Mammary epithelial cell (primary cell): ENCODE data around the gene BDNF.

Source experiments
- CTCF ChIP-seq, 2 donors: IDR thresholded peaks in 1 of 2; conservative IDR thresholded peaks in 1 of 2; 2 replicates each; pipeline ENCODE4 v1.5.1; 2011 to 2012; ENCODE audit warnings: inconsistent platforms in 2 of 2, low read length in 2 of 2, mild to moderate bottlenecking in 2 of 2, control low read depth in 1 of 2, low read depth in 1 of 2; ENCODE audit not compliant: insufficient read depth in 1 of 2; ENCODE audit errors: extremely low read depth in 1 of 2
- EZH2 ChIP-seq: IDR thresholded peaks from 2 replicates; pipeline ENCODE4 v1.6.1; 2012; ENCODE audit warnings: low read length, inconsistent platforms, borderline replicate concordance

GRCh38 chr11:27610280-27610679, 90.0 kb downstream of the BDNF start:
- TF ChIP-seq CTCF (conservative IDR thresholded peaks at IDR 0.05 in 1 of 2, IDR thresholded peaks at IDR 0.05 in 1 of 2; ENCODE audit: extremely low read depth in 1 of 2, insufficient read depth in 1 of 2, low read depth in 1 of 2, low read length in 2 of 2) (no peak), EZH2 (no peak)
